OCI-LY1 (cell line): ENCODE data around the gene IL10.
A peak's percentile ranks its signal among the peaks of the same experiment; 100 is the strongest.

Source experiments
- H2AFZ ChIP-seq: fragments of 200-600 bp; sonication (generic), shearing (Covaris generic); 2 replicates; pipeline ENCODE4 v1.6.0; 2014; ENCODE audit warnings: antibody characterized with exemption, mild to moderate bottlenecking, low read length
- H3F3A ChIP-seq: fragments of 200-600 bp; sonication (generic), shearing (Covaris generic); 2 replicates; pipeline ENCODE4 v1.6.0; 2014; ENCODE audit warnings: mild to moderate bottlenecking, antibody characterized with exemption, low read length, moderate library complexity; ENCODE audit not compliant: insufficient read depth
- H3K27ac ChIP-seq: fragments of 200-600 bp; sonication (generic); 2 replicates; pipeline ENCODE4 v1.5.1; 2014; ENCODE audit warnings: low read length, mixed run types, mild to moderate bottlenecking, low read depth; ENCODE audit not compliant: poor library complexity, severe bottlenecking
- H3K27me3 ChIP-seq: fragments of 200-600 bp; sonication (generic); 2 replicates; pipeline ENCODE4 v1.6.0; 2014; ENCODE audit warnings: antibody characterized with exemption, mild to moderate bottlenecking, low read length, moderate library complexity; ENCODE audit not compliant: insufficient read depth
- H3K36me3 ChIP-seq: fragments of 200-600 bp; sonication (generic); 2 replicates; pipeline ENCODE4 v1.6.1; 2014; ENCODE audit warnings: mild to moderate bottlenecking, antibody characterized with exemption, low read length, moderate library complexity, mixed read lengths; ENCODE audit not compliant: insufficient read depth
- H3K4me1 ChIP-seq: fragments of 200-600 bp; sonication (generic); 2 replicates; pipeline ENCODE4 v1.5.1; 2014; ENCODE audit warnings: mild to moderate bottlenecking, low read length, moderate library complexity; ENCODE audit not compliant: insufficient read depth, severe bottlenecking
- H3K4me2 ChIP-seq: fragments of 200-600 bp; sonication (generic), shearing (Covaris generic); 2 replicates; pipeline ENCODE4 v1.6.1; 2014; ENCODE audit warnings: low read length
- H3K4me3 ChIP-seq: fragments of 200-600 bp; sonication (generic); 2 replicates; pipeline ENCODE4 v1.5.1; 2014; ENCODE audit warnings: low read length, low read depth, mild to moderate bottlenecking, mixed read lengths; ENCODE audit not compliant: poor library complexity, severe bottlenecking
- H3K79me2 ChIP-seq: fragments of 200-600 bp; shearing (Covaris generic); 2 replicates; pipeline ENCODE4 v1.6.1; 2016; ENCODE audit warnings: mixed run types, low read length, mixed read lengths; ENCODE audit not compliant: insufficient read depth
- H3K9ac ChIP-seq: fragments of 200-600 bp; sonication (generic), shearing (Covaris generic); 2 replicates; pipeline ENCODE4 v1.6.1; 2014; ENCODE audit warnings: mild to moderate bottlenecking, low read length, mixed read lengths
- H3K9me2 ChIP-seq: fragments of 200-600 bp; sonication (generic), shearing (Covaris generic); 2 replicates; pipeline ENCODE4 v1.6.1; 2014; ENCODE audit warnings: low read depth, mild to moderate bottlenecking, low read length, mixed read lengths
- H3K9me3 ChIP-seq: fragments of 200-600 bp; shearing (Covaris generic); 2 replicates; pipeline ENCODE4 v1.6.1; 2014; ENCODE audit warnings: low read length, mixed read lengths
- H4K20me1 ChIP-seq: fragments of 200-600 bp; sonication (generic), shearing (Covaris generic); 2 replicates; pipeline ENCODE4 v1.6.0; 2016; ENCODE audit warnings: mild to moderate bottlenecking, low read length; ENCODE audit not compliant: insufficient read depth
- CTCF ChIP-seq: fragments of 200-600 bp; sonication (generic), shearing (Covaris generic); IDR thresholded peaks from 2 replicates; pipeline ENCODE4 v1.5.1; 2017; ENCODE audit warnings: mild to moderate bottlenecking, antibody characterized with exemption, low read length, moderate library complexity, mixed read lengths
- EZH2 ChIP-seq: fragments of 200-600 bp; sonication (generic), shearing (Covaris generic); IDR thresholded peaks from 2 replicates; pipeline ENCODE4 v1.8.0; 2017; ENCODE audit warnings: borderline replicate concordance, mixed run types, mild to moderate bottlenecking, antibody characterized with exemption, low read length, moderate library complexity, mixed read lengths

IL10 gene

GRCh38 chr1:206744683-206745082 lies 27.6 kb downstream of the IL10 start:
- H2AFZ ChIP-seq = no peak overlapping the region
- no peaks in the 10 kb centered on the region for H3K9me2 ChIP-seq
- H3K9ac ChIP-seq = no peak overlapping the region
- no peaks in the 10 kb centered on the region for H4K20me1 ChIP-seq
- peaks cover 31% of the 10 kb centered on the region for H3K4me1 ChIP-seq
- H3K79me2 ChIP-seq = no peaks in the 10 kb centered on the region
- no peak overlapping the region for H3K4me3 ChIP-seq
- TF ChIP-seq EZH2 = no peak
- no peak for TF ChIP-seq CTCF
- no peak overlapping the region for H3K27ac ChIP-seq
- H3K9me3 ChIP-seq = no peaks in the 10 kb centered on the region
- H3K27me3 ChIP-seq = no peaks in the 10 kb centered on the region
- H3K36me3 ChIP-seq = no peaks in the 10 kb centered on the region
- H3K4me2 ChIP-seq = no peak overlapping the region
- H3F3A ChIP-seq = no peaks in the 10 kb centered on the region

- H3K27me3 ChIP-seq = no peaks in the 10 kb centered on the region
- no peaks in the 10 kb centered on the region for H3F3A ChIP-seq
- no peak overlapping the region for H3K27ac ChIP-seq
- no peaks in the 10 kb centered on the region for H3K9me2 ChIP-seq
- H3K4me1 ChIP-seq = peaks cover 45% of the 10 kb centered on the region
- no peak for TF ChIP-seq CTCF
- no peak for TF ChIP-seq EZH2
- no peaks in the 10 kb centered on the region for H3K9me3 ChIP-seq
- H3K4me2 ChIP-seq = no peak overlapping the region
- no peak overlapping the region for H3K4me3 ChIP-seq
- no peak overlapping the region for H2AFZ ChIP-seq
- H4K20me1 ChIP-seq = no peaks in the 10 kb centered on the region
- no peak overlapping the region for H3K9ac ChIP-seq
- no peaks in the 10 kb centered on the region for H3K79me2 ChIP-seq
- no peaks in the 10 kb centered on the region for H3K36me3 ChIP-seq
Observed at GRCh38 chr1:206742719-206743383, 29.4 kb downstream of the IL10 start.

- Histone ChIP-seq H2AFZ (no peak overlapping the region), H3K4me3 (no peak overlapping the region), H3K27ac (no peak overlapping the region), H3K4me2 (peak overlapping the region; percentile 3; the same call in 1 of the 2 replicates), H3K27me3 (no peaks in the 10 kb centered on the region), H4K20me1 (no peaks in the 10 kb centered on the region), H3K79me2 (no peaks in the 10 kb centered on the region), H3K4me1 (peaks cover 45% of the 10 kb centered on the region), H3F3A (no peaks in the 10 kb centered on the region), H3K9me3 (no peaks in the 10 kb centered on the region), H3K9ac (no peak overlapping the region; the same call in 1 of the 2 replicates), H3K9me2 (no peaks in the 10 kb centered on the region), H3K36me3 (no peaks in the 10 kb centered on the region)
- TF ChIP-seq EZH2 (no peak), CTCF (no peak)
Observed at GRCh38 chr1:206741142-206741701, 31.1 kb downstream of the IL10 start.
